ENCODE data around the gene PHYHIPL.

- TF ChIP-seq CTCF (conservative IDR thresholded peaks at IDR 0.05; ENCODE audit: low read length) (peak; percentile 65), EZH2phosphoT487 (IDR thresholded peaks at IDR 0.05; ENCODE audit: borderline replicate concordance, low read depth, low read length) (no peak)
These were observed 5.2 kb downstream of the PHYHIPL start for GRCh38 chr10:59181668-59182067.

All from OCI-LY7 (cell line).